Measurements from ENCODE around the gene PTPRU.

The PTPRU gene

GRCh38 chr1:29259802-29260441 is 23.6 kb downstream of the PTPRU start:
- DNase-seq (ENCODE audit: low spot score) = peak; percentile 83
- no peak for TF ChIP-seq CTCF (IDR thresholded peaks at IDR 0.05; ENCODE audit: borderline replicate concordance, control extremely low read depth, extremely low read depth, insufficient read depth, missing control alignments)
- in situ Hi-C loops (cut with MboI; ENCODE audit: low sequenced_read_pairs, unreplicated experiment) = no loop called here

- no peak for DNase-seq (ENCODE audit: low spot score)
These were observed 24.2 kb downstream of the PTPRU start for GRCh38 chr1:29260531-29260930.

GRCh38 chr1:29264773-29265389 is 28.6 kb downstream of the PTPRU start:
- TF ChIP-seq CTCF (IDR thresholded peaks at IDR 0.05; ENCODE audit: borderline replicate concordance, control extremely low read depth, extremely low read depth, insufficient read depth, missing control alignments) = no peak
- no peak for DNase-seq (ENCODE audit: low spot score)

More at GRCh38 chr1:29260531-29260930, 24.2 kb downstream of the PTPRU start:
- in situ Hi-C loops (cut with MboI; ENCODE audit: low sequenced_read_pairs, unreplicated experiment) = no loop called here
- TF ChIP-seq CTCF (IDR thresholded peaks at IDR 0.05; ENCODE audit: borderline replicate concordance, control extremely low read depth, extremely low read depth, insufficient read depth, missing control alignments) = no peak

GRCh38 chr1:29266912-29267311 is 30.6 kb downstream of the PTPRU start:
- no peak for TF ChIP-seq CTCF (IDR thresholded peaks at IDR 0.05; ENCODE audit: borderline replicate concordance, control extremely low read depth, extremely low read depth, insufficient read depth, missing control alignments)
- no peak for DNase-seq (ENCODE audit: low spot score)
- in situ Hi-C loops (cut with MboI; ENCODE audit: low sequenced_read_pairs, unreplicated experiment) = no loop called here

More at GRCh38 chr1:29264773-29265389, 28.6 kb downstream of the PTPRU start:
- in situ Hi-C loops (cut with MboI; ENCODE audit: low sequenced_read_pairs, unreplicated experiment) = no loop called here

GRCh38 chr1:29267321-29268070 is 31.2 kb downstream of the PTPRU start:
- in situ Hi-C loops (cut with MboI; ENCODE audit: low sequenced_read_pairs, unreplicated experiment) = no loop called here
- no peak for TF ChIP-seq CTCF (IDR thresholded peaks at IDR 0.05; ENCODE audit: borderline replicate concordance, control extremely low read depth, extremely low read depth, insufficient read depth, missing control alignments)
- DNase-seq (ENCODE audit: low spot score) = no peak

GRCh38 chr1:29269382-29269781 is 33.1 kb downstream of the PTPRU start:
- in situ Hi-C loops (cut with MboI; ENCODE audit: low sequenced_read_pairs, unreplicated experiment) = no loop called here
- DNase-seq (ENCODE audit: low spot score) = no peak
- no peak for TF ChIP-seq CTCF (IDR thresholded peaks at IDR 0.05; ENCODE audit: borderline replicate concordance, control extremely low read depth, extremely low read depth, insufficient read depth, missing control alignments)
